GM19043 (cell line): ENCODE measurements around the gene LRRC10.
A peak's percentile ranks its signal among the peaks of the same experiment; 100 is the strongest.

Experiments
- ATAC-seq: cut with Tn5 transposase; IDR thresholded peaks from one replicate; pipeline ENCODE4 v1.9.1; 2021; ENCODE audit warnings: low read depth; ENCODE audit not compliant: unreplicated experiment

Gene LRRC10, protein sequence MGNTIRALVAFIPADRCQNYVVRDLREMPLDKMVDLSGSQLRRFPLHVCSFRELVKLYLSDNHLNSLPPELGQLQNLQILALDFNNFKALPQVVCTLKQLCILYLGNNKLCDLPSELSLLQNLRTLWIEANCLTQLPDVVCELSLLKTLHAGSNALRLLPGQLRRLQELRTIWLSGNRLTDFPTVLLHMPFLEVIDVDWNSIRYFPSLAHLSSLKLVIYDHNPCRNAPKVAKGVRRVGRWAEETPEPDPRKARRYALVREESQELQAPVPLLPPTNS

GRCh38 chr12:69610729-69611128, at the start of gene LRRC10:
Gene LRRC10, minus strand, starts transcription at chr12:69610907. Its CDS starts 69 bp downstream, at chr12:69610838.
- no peak for ATAC-seq

DNA sequence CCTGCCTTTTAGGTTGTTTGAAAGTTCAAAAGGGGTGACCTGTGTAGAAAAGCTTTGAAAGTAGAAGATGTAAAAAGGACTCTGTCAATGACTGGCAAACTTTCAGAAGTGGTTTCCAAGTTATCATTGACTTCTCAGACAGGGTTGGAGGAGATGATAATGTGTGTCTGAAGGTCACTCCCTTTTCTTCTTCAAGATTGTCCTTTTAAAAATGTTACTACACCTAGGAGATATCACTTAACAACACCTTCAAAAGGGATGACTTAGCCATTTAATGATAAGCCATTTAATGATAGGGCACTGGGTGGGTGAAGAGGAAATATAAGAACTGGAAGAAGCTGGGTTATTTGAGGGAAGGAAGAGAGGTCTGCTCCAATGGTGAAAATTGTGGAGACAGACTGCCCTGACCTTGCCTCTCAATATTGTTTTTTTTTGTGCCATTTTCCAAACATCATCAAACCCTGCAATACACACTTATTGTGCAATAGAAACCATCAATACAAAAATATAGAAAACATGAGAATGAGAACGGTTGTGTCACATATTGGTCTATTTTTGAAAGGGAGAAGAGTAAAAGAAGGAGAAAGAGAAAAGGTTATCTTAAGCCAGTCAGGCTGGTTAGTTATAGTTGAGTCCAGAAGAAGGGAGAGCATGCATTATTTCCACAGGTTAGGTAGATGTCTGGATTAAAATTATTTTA, 49.6 kb upstream of the LRRC10 start:
- no peak for ATAC-seq

DNA sequence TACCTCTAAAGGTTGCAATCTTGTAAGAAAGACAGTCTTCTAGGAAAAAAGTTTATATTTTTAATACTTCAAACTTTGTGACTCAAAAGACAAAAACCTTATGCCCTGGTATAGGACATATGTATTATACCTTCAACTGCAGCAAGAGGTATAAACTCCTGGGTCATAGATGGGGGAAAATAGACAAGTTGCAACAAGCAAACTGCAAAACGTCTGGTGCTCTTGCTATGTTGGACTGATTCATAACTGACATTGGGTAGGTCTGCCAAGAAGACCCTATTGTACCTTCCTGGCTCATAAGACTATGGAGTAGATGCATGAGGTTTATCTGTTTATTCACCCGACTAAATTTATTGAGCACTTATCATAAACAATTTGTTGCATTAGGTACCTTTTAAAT, 47.5 kb upstream of the LRRC10 start:
- no peak for ATAC-seq

DNA sequence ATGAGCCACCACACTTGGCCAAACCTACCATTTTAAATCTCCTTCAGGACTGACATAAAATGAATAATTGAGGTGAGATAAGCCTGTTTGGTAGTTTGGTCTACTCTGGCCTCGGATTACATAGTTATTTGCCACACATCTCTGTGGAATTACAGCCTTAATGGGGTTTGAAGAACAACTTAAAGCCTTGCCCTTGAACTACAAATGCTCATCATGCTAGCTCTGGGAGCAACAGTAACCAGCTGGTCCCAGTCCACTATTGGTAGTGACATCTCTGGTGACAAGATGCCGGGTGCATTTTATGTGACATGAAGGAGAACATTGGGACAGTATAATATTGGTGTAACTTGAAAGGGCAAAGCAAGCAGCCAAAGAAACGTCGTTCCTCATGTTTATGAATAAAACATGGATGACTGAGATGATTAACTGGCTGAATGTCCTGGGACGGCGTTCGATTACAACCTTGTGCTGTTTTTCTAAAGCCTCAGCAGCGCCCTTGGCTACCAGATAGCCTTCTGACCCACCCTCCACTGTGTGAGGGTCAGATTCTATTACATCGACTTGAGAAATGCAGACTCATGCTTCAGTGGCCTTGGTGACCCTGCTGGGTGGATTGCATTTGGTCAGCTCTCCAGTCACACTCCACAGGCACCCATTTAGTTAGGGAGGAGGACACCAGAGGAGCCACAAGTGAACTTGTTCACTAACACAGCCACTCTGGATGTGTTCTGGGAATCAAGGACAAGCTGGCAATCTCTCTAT, 46.9 kb upstream of the LRRC10 start:
- no peak for ATAC-seq

DNA sequence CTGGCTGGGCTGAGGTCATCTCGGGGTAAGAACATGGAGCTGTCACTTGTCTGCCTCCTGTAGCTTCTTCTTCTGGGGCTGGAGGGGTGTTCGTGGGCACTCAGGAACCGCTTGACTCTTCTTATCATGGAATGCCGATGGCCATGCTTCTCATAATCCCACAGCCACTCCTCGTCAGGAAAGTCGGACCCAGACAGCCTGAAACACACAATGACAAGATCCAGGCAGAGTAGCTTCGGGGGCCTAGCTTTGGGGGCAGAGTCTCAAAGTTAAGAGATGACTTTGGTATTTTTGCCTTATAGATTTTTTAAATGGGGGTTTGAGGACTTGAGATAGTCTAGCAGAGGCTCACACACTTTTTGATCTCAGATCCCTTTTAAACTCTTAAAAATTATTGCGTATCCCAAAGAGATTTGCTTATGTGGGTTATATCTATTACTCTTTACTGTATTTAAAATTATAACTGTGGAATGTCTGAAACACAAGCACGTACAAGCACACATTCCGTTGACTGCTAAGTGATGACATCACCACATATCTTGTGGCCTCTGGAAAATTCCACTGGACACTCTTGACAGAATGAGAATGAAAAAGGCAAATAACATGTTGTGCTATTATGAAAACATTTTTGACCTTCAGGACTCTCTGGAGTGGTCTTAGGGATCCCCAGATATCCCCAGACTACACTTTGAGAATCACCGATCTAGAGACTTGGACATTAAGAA, 45.1 kb upstream of the LRRC10 start:
- no peak for ATAC-seq

- ATAC-seq, result no peak
Observed at GRCh38 chr12:69653703-69654102, 43.0 kb upstream of the LRRC10 start.

DNA sequence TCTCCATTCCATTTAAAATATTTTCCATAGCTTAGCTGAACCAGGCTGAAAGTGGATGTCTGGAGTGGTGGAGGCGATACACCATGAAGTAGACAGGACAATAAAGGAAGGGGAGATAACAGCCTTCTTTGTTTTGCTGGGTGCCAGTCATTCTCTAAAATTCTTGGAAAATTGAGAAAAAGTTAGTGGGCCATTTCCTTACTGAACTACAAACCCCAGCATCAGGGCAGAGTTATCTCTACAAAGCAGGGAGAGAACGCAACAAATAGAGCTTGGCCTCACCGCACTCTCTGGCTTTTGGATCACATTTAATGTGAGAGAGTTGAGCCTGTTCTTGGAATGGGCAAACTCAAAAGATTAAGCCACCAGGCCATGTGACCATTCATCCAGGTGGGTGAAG, 41.2 kb upstream of the LRRC10 start:
- no peak for ATAC-seq

DNA sequence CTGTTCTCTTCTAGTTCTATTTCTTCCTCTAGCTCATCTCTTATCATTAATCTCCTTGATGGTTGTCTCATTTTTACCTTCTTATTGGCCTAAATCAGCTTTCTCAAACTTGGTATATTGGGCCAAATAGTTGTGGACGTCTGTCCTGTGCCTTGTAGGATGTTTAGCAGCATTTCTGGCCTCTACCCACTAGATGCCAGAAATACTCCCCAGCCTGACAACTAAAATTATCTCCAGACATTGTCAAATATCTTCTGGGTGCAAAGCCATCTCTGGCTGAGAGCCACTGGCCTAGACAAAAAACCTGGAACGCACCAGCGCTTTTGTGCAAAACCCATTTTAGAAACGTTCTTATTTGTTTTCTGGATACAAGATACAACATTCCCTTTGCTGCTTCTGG, 38.8 kb upstream of the LRRC10 start:
- no peak for ATAC-seq

GRCh38 chr12:69648476-69648875, 37.8 kb upstream of the LRRC10 start:
- ATAC-seq, result no peak

DNA sequence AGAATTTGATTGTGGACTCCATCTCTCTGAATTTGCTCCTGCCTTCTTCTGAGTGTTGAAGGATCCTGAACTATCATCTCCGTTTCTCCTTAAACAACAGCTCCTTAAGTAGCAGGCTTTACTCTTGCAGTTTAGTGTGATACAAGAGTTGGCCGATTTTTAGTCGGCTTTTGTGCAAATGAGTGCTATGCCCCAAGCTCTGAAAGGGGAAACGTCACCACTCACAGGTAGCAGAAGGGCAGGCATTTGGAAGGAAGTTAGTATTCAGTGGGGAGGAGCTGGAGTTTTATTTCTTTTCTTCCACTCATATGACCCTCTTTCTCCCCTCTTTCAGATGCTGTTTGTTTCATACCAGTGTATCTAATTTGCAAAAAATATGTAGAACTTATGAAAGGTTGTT, 36.5 kb upstream of the LRRC10 start:
- ATAC-seq, result no peak

- no peak for ATAC-seq
Observed at GRCh38 chr12:69645031-69645430, 34.3 kb upstream of the LRRC10 start.

DNA sequence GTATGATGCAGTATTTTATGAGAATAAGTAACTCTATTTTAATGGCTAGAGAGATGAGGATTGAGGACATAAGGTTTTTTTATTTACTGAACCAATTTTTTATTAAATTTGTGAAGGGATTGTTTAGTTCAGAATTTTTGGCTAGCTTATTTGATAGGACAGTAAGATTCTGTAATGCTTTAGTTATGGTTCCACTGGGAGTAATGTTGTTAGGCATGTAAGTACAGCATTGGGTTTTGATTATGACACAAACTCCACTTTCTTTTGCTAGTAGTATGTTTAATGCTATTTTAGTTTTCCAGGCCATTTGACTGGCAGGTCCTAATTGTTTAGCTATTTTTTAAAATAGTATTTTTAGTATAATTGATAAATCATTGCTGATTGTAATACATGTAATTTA, 33.8 kb upstream of the LRRC10 start:
- ATAC-seq, result no peak

GRCh38 chr12:69642531-69642930, 31.8 kb upstream of the LRRC10 start:
- ATAC-seq, result no peak

GRCh38 chr12:69641546-69641945, 30.8 kb upstream of the LRRC10 start:
- no peak for ATAC-seq

DNA sequence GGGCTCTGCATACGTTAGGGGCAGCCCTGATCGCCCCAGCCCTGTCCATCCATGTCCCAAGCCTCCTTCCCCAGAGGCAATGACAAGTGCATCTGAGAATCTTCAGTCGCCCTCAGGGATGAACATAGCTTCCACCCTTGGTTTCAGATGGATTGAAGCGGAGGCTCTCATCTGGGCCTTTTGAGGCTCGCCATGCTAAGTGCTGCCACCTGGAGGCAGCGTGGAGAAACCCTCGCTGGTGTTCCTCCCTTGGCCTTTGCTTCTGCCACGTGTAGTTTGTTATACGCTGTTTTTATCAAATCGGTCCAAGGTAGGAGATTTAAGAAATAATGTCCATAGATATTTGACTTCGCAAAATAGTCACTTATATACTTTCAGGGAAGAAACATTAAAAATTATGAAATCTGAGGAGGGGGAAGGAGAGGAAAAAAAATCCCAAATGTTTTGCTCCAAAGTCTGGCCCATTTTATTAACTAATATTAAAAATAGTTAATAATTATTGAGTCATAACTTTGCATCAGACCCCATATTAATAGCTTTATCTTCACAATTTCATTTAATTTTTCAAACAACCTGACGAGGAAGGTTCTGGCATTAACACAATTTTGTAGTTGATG, 28.8 kb upstream of the LRRC10 start:
- ATAC-seq, result peak; percentile 82

DNA sequence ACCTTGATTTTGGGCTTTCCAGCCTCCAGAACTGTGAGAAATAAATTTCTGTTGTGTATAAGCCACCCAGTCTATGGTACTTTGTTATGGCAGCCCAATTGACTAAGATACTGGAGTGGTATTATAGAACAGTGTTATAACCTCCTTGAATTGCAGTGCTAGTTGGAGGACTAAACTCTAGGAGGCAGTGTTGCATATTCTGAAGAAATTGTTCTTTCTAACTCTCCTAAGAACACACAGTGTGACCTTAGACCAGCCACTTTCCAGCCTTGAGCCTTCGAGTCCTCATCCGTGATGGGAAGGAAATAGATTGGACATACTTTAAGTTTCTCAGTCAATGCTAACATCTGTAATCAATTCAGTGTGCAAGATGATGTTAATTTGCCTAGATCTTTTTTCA, 22.4 kb upstream of the LRRC10 start:
- ATAC-seq, result no peak

- ATAC-seq, result no peak
Observed at GRCh38 chr12:69630191-69630590, 19.5 kb upstream of the LRRC10 start.

DNA sequence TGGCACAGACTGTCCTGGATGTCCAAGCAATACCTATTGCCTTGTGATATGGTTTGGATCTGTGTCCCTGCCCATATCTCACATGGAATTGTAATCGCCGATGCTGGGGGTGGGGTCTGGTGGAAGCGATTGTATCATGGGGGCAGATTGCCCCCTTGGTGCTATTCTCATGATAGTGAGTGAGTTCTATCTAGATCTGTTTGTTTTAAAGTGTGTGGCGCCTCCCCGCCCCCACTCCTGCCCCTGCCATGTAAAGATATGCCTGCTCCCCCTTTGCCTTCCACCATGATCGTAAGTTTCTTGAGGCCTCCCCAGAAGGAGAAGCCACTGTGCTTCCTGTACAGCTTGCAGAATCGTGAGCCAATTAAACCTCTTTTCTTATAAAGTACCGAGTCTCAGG, 16.8 kb upstream of the LRRC10 start:
- no peak for ATAC-seq

DNA sequence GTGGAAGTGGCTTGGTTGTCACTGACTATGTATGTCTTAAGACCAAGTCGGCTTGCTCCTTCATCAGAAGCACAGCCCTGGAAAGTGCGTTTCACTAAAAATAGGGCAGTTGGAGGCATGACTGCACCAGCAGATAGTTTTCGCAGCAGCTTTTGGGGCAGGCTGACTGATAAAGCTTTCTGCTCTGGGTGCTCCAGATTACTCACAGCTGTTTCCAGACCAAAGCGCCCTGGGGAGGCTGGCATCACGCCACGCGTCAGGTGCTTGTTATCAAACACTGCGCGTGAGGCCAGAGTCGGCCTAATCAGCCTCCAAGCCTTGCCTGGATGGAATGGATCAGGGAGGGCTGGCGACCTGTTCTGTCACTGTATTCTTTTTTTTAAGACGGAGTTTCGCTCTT, 13.3 kb upstream of the LRRC10 start:
- ATAC-seq, result no peak

- ATAC-seq, result no peak
Observed at GRCh38 chr12:69621551-69621950, 10.8 kb upstream of the LRRC10 start.

- ATAC-seq, result no peak
Observed at GRCh38 chr12:69620921-69621320, 10.2 kb upstream of the LRRC10 start.
